GM12892 (cell line): ENCODE measurements around the gene ZFHX3.

Experiments used
- POLR2AphosphoS5 ChIP-seq: IDR thresholded peaks from 2 replicates; pipeline ENCODE4 v1.6.1; 2011; ENCODE audit warnings: low read depth, low read length, control low read depth
- TAF1 ChIP-seq: IDR thresholded peaks from 2 replicates; pipeline ENCODE4 v1.6.1; 2011; ENCODE audit warnings: low read depth, mild to moderate bottlenecking, control low read depth, low read length, borderline replicate concordance

DNA sequence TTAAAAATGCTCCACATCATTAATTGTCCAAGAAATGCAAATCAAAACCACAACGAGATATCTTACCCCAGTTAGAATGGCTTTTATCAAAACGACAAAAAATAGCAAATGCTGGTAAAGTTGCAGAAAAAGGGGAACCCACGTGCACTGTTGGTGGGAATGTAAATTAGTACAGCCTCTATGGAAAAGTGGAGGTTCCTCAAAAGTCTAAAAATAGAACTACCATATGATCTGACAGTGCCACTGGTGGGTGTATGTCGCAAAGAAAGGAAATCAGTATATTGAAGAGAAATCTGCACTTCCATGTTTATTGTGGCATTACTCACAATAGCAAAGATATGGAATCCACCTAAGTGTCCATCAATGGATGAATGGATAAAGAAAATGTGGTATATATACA, 38.2 kb upstream of the ZFHX3 start:
- TF ChIP-seq POLR2AphosphoS5 (no peak), TAF1 (no peak)
